HCT116 (cell line): ENCODE data around the gene TMEM130.

Experiments
- CEBPB ChIP-seq: IDR thresholded peaks from 2 replicates; pipeline ENCODE4 v1.6.1; 2012; ENCODE audit warnings: low read depth
- CTCF ChIP-seq, 3 experiments: fragments of 200-600 bp in 1 of 3; sonication (generic) in 1 of 3; IDR thresholded peaks in 2 of 3; conservative IDR thresholded peaks in 1 of 3; 2 replicates each; pipeline ENCODE4 v1.5.1; 2012 to 2017; ENCODE audit warnings: low read depth in 2 of 3, low read length in 2 of 3, antibody characterized with exemption in 1 of 3, borderline replicate concordance in 1 of 3, control low read depth in 1 of 3, mild to moderate bottlenecking in 1 of 3, mixed read lengths in 1 of 3, mixed run types in 1 of 3, moderate library complexity in 1 of 3; ENCODE audit not compliant: insufficient read depth in 1 of 3
- EZH2 ChIP-seq: fragments of 200-600 bp; sonication (generic); IDR thresholded peaks from 2 replicates; pipeline ENCODE4 v1.6.1; 2017; ENCODE audit warnings: antibody characterized with exemption, mixed run types
- FOSL1 ChIP-seq: IDR thresholded peaks from 2 replicates; pipeline ENCODE4 v1.6.1; 2012; ENCODE audit warnings: low read depth
- MAX ChIP-seq: IDR thresholded peaks from 2 replicates; pipeline ENCODE4 v1.6.1; 2012
- POLR2A ChIP-seq: IDR thresholded peaks from 2 replicates; pipeline ENCODE4 v1.7.0; 2011; ENCODE audit warnings: borderline replicate concordance; ENCODE audit not compliant: insufficient read depth, insufficient read length; ENCODE audit errors: extremely low read depth
- POLR2AphosphoS5 ChIP-seq: IDR thresholded peaks from 2 replicates; pipeline ENCODE4 v1.6.1; 2011; ENCODE audit warnings: mild to moderate bottlenecking, low read depth, low read length, moderate library complexity
- REST ChIP-seq: IDR thresholded peaks from 2 replicates; pipeline ENCODE4 v1.6.1; 2012; ENCODE audit warnings: low read depth
- SP1 ChIP-seq: IDR thresholded peaks from 2 replicates; pipeline ENCODE4 v1.6.1; 2012; ENCODE audit warnings: low read depth
- SRF ChIP-seq: IDR thresholded peaks from 2 replicates; pipeline ENCODE4 v1.6.1; 2012; ENCODE audit warnings: low read depth
- TCF7L2 ChIP-seq: IDR thresholded peaks from 2 replicates; pipeline ENCODE4 v1.7.0; 2011; ENCODE audit warnings: borderline replicate concordance, inconsistent platforms; ENCODE audit not compliant: insufficient read depth, insufficient read length; ENCODE audit errors: extremely low read depth
- ZBTB33 ChIP-seq: IDR thresholded peaks from 2 replicates; pipeline ENCODE4 v1.6.1; 2011; ENCODE audit warnings: mild to moderate bottlenecking, low read length, moderate library complexity; ENCODE audit not compliant: insufficient replicate concordance; ENCODE audit errors: extremely low read depth
- ZFX ChIP-seq: fragments of 450-650 bp; IDR thresholded peaks from 2 replicates; pipeline ENCODE4 v1.6.1; 2017
- ZNF274 ChIP-seq: fragments of 200-500 bp; sonication (Bioruptor generic); IDR thresholded peaks from 2 replicates; pipeline ENCODE4 v1.6.1; 2014; ENCODE audit warnings: mild to moderate bottlenecking, low read depth, low read length, inconsistent platforms

GRCh38 chr7:98815313-98815712 lies 54.5 kb downstream of the TMEM130 start:
- TF ChIP-seq CTCF (IDR thresholded peaks at IDR 0.05 in 2 of 3, conservative IDR thresholded peaks at IDR 0.05 in 1 of 3; ENCODE audit: borderline replicate concordance in 1 of 3, insufficient read depth in 1 of 3, low read depth in 2 of 3, low read length in 2 of 3) (no peak), SRF (no peak), POLR2A (no peak), ZNF274 (no peak), TCF7L2 (no peak), FOSL1 (no peak), CEBPB (no peak), EZH2 (no peak), POLR2AphosphoS5 (no peak), ZBTB33 (no peak), MAX (no peak), ZFX (no peak), SP1 (no peak), REST (no peak)
